Naive B cell (primary cell): Measurements from ENCODE around the gene ESRRA. TPM values are rescaled to one million over a fixed set of nuclear protein-coding genes. Genes with fewer than 3 reads are reported as not detected.

Experiments used
- ATAC-seq, 2 donors: fragments of 150-1000 bp; cut with Tn5 transposase; 2 replicates each; pipeline ENCODE4 v1.10.0; 2021; ENCODE audit warnings: low read depth in 2 of 2, mild to moderate bottlenecking in 2 of 2, moderate library complexity in 2 of 2
- DNase-seq: peaks from one replicate; pipeline ENCODE4 v3.0.0; 2022
- H3K27ac Mint-ChIP-seq, 6 donors: one replicate each; pipeline ENCODE4 v1.8.0; 2020 to 2022; ENCODE audit warnings: mild to moderate bottlenecking in 6 of 6, mixed read lengths in 6 of 6, moderate library complexity in 5 of 6, inconsistent platforms in 2 of 6
- H3K27me3 Mint-ChIP-seq, 3 donors: one replicate each; pipeline ENCODE4 v1.8.0; 2021 to 2022; ENCODE audit warnings: mixed read lengths in 3 of 3, mild to moderate bottlenecking in 1 of 3
- H3K36me3 Mint-ChIP-seq, 2 donors: one replicate each; pipeline ENCODE4 v1.8.0; 2020 to 2022; ENCODE audit warnings: mixed read lengths in 2 of 2, inconsistent platforms in 1 of 2, mild to moderate bottlenecking in 1 of 2
- H3K4me1 Mint-ChIP-seq, 3 donors: one replicate each; pipeline ENCODE4 v1.8.0; 2020 to 2022; ENCODE audit warnings: mixed read lengths in 3 of 3, inconsistent platforms in 1 of 3, mild to moderate bottlenecking in 1 of 3, moderate library complexity in 1 of 3
- H3K4me3 Mint-ChIP-seq, 8 donors: one replicate each; pipeline ENCODE4 v1.8.0; 2020 to 2022; ENCODE audit warnings: mild to moderate bottlenecking in 8 of 8, mixed read lengths in 8 of 8, moderate library complexity in 8 of 8, inconsistent platforms in 2 of 8
- H3K9me3 Mint-ChIP-seq, 7 donors: one replicate each; pipeline ENCODE4 v1.8.0; 2020 to 2022; ENCODE audit warnings: mixed read lengths in 7 of 7, mild to moderate bottlenecking in 5 of 7, inconsistent platforms in 2 of 7, moderate library complexity in 1 of 7
- polyA plus RNA-seq, 6 donors: library from polyadenylated mRNA; unstranded; fragments of 300-500 nt; fragmentation: Illumina TruSeq; gene quantifications; one replicate each; pipeline ENCODE4 v1.2.3, GENCODE V29; 2021; ENCODE audit warnings: low read depth in 6 of 6

The ESRRA gene
- polyA plus RNA-seq, 6 donors from 2014 or later: 3.4 to 8.5 (median 6.5) TPM

GRCh38 chr11:64281957-64282770, 23.2 kb upstream of the ESRRA start:
- DNase-seq (no peak), ATAC-seq (no peak)
- Mint-ChIP-seq H3K4me3 (peak overlapping the region in 2 of 8 donors; percentile 63 to 69), H3K27me3 (no peaks in the 10 kb centered on the region), H3K36me3 (peaks cover 0 to 11% of the 10 kb centered on the region in 2 donors), H3K4me1 (peaks cover 21 to 25% (median 23%) of the 10 kb centered on the region in 3 donors), H3K9me3 (no peaks in the 10 kb centered on the region), H3K27ac (peak overlapping the region in 4 of 6 donors; percentile 47 to 99 (median 80))

- DNase-seq: no peak
- Mint-ChIP-seq H3K27ac (peak overlapping the region in 5 of 6 donors; percentile 92 to 99 (median 96)), H3K27me3 (no peaks in the 10 kb centered on the region), H3K4me1 (peaks cover 21 to 25% (median 23%) of the 10 kb centered on the region in 3 donors), H3K4me3 (peak overlapping the region in 7 of 8 donors; percentile 35 to 93 (median 85)), H3K9me3 (no peaks in the 10 kb centered on the region), H3K36me3 (peaks cover 0 to 11% of the 10 kb centered on the region in 2 donors)
- no peak for ATAC-seq
These were observed 22.2 kb upstream of the ESRRA start for GRCh38 chr11:64283092-64283491.

GRCh38 chr11:64284048-64284961, 21.0 kb upstream of the ESRRA start, which contains the start of gene BAD:
Gene BAD, minus strand, starts transcription at chr11:64284665. Its CDS starts 297 bp downstream, at chr11:64284368.
- DNase-seq (peak; percentile 88), ATAC-seq (peak; percentile 72 to 79)
- no peaks in the 10 kb centered on the region for H3K27me3 Mint-ChIP-seq
- H3K4me3 Mint-ChIP-seq: peak within 1 kb of the TSS; percentile 75 to 96 (median 93)
- H3K27ac Mint-ChIP-seq: peak within 1 kb of the TSS; percentile 99 to 100 (median 99)
- H3K9me3 Mint-ChIP-seq: no peaks in the 10 kb centered on the region
- H3K36me3 Mint-ChIP-seq: peaks cover 0 to 11% of the 10 kb centered on the region in 2 donors
- peaks cover 20 to 23% (median 21%) of the 10 kb centered on the region in 3 donors for H3K4me1 Mint-ChIP-seq

- peak within 1 kb of the TSS; percentile 79 to 96 (median 93) for H3K4me3 Mint-ChIP-seq
- H3K36me3 Mint-ChIP-seq: peaks cover 0 to 11% of the 10 kb centered on the region in 2 donors
- peaks cover 17 to 21% (median 18%) of the 10 kb centered on the region in 3 donors for H3K4me1 Mint-ChIP-seq
- ATAC-seq (peak; percentile 70 to 74), DNase-seq (peak; percentile 96)
- H3K27ac Mint-ChIP-seq: peak within 1 kb of the TSS; percentile 99 to 100 (median 99)
- H3K9me3 Mint-ChIP-seq: no peaks in the 10 kb centered on the region
- peaks cover 0 to under 1% (median 0%) of the 10 kb centered on the region in 3 donors for H3K27me3 Mint-ChIP-seq
These were observed 20.1 kb upstream of the ESRRA start, which contains the start of gene GPR137 for GRCh38 chr11:64284962-64285884. Gene GPR137, plus strand, starts transcription at chr11:64285848. Its CDS starts 677 bp downstream, at chr11:64286525.

GRCh38 chr11:64285885-64286800, 19.2 kb upstream of the ESRRA start:
- DNase-seq: no peak
- no peaks in the 10 kb centered on the region for H3K9me3 Mint-ChIP-seq
- H3K4me1 Mint-ChIP-seq: peaks cover 22 to 25% (median 25%) of the 10 kb centered on the region in 3 donors
- peaks cover 7 to 10% (median 8%) of the 10 kb centered on the region in 3 donors for H3K27me3 Mint-ChIP-seq
- peak overlapping the region; percentile 68 to 99 (median 94) for H3K27ac Mint-ChIP-seq
- H3K4me3 Mint-ChIP-seq: peak overlapping the region; percentile 71 to 93 (median 85)
- no peak for ATAC-seq
- H3K36me3 Mint-ChIP-seq: peaks cover 0 to 17% of the 10 kb centered on the region in 2 donors

- Mint-ChIP-seq H3K4me1 (peaks cover 16 to 25% (median 23%) of the 10 kb centered on the region in 3 donors), H3K36me3 (peaks cover 0 to 11% of the 10 kb centered on the region in 2 donors), H3K27ac (peak overlapping the region; percentile 68 to 99 (median 94)), H3K27me3 (peaks cover 7 to 10% (median 9%) of the 10 kb centered on the region in 3 donors), H3K4me3 (peak overlapping the region; percentile 71 to 92 (median 85)), H3K9me3 (no peaks in the 10 kb centered on the region)
- no peak for DNase-seq
- no peak for ATAC-seq
These were observed 18.5 kb upstream of the ESRRA start for GRCh38 chr11:64286801-64287159.

- Mint-ChIP-seq H3K9me3 (no peaks in the 10 kb centered on the region), H3K4me3 (peak overlapping the region in 3 of 8 donors; percentile 6 to 33 (median 19)), H3K27ac (peak overlapping the region in 3 of 6 donors; percentile 29 to 60 (median 47)), H3K27me3 (peaks cover 7 to 16% (median 14%) of the 10 kb centered on the region in 3 donors), H3K36me3 (peaks cover 0 to 7% of the 10 kb centered on the region in 2 donors), H3K4me1 (peaks cover 17 to 31% (median 27%) of the 10 kb centered on the region in 3 donors)
- DNase-seq (no peak), ATAC-seq (no peak)
These were observed 17.5 kb upstream of the ESRRA start for GRCh38 chr11:64287676-64288352.

- Mint-ChIP-seq H3K27ac (peak overlapping the region in 2 of 6 donors; percentile 29 to 34), H3K9me3 (no peaks in the 10 kb centered on the region), H3K4me1 (peaks cover 17 to 31% (median 22%) of the 10 kb centered on the region in 3 donors), H3K4me3 (peak overlapping the region in 1 of 8 donors; percentile 19), H3K27me3 (peaks cover 11 to 22% (median 20%) of the 10 kb centered on the region in 3 donors), H3K36me3 (peaks cover 0 to 7% of the 10 kb centered on the region in 2 donors)
- ATAC-seq (no peak), DNase-seq (no peak)
These were observed 17.0 kb upstream of the ESRRA start for GRCh38 chr11:64288353-64288750.

- peak overlapping the region in 1 of 6 donors; percentile 34 for H3K27ac Mint-ChIP-seq
- no peak for ATAC-seq
- H3K36me3 Mint-ChIP-seq: peaks cover 0 to 7% of the 10 kb centered on the region in 2 donors
- peaks cover 16 to 29% (median 20%) of the 10 kb centered on the region in 3 donors for H3K27me3 Mint-ChIP-seq
- DNase-seq: no peak
- peaks cover 17 to 26% (median 17%) of the 10 kb centered on the region in 3 donors for H3K4me1 Mint-ChIP-seq
- H3K4me3 Mint-ChIP-seq: peak overlapping the region in 2 of 8 donors; percentile 10 to 48
- H3K9me3 Mint-ChIP-seq: no peaks in the 10 kb centered on the region
These were observed 16.2 kb upstream of the ESRRA start for GRCh38 chr11:64289002-64289564.

- DNase-seq (no peak), ATAC-seq (no peak)
- H3K27me3 Mint-ChIP-seq: peaks cover 27 to 44% (median 33%) of the 10 kb centered on the region in 3 donors
- peak overlapping the region in 3 of 6 donors; percentile 19 to 62 (median 22) for H3K27ac Mint-ChIP-seq
- no peaks in the 10 kb centered on the region for H3K9me3 Mint-ChIP-seq
- peaks cover 17 to 22% (median 17%) of the 10 kb centered on the region in 3 donors for H3K4me1 Mint-ChIP-seq
- H3K4me3 Mint-ChIP-seq: peak overlapping the region; percentile 56 to 88 (median 80)
- peaks cover 0 to 7% of the 10 kb centered on the region in 2 donors for H3K36me3 Mint-ChIP-seq
These were observed 14.7 kb upstream of the ESRRA start for GRCh38 chr11:64290352-64291261.
